Measurements from ENCODE around the gene AKAP8. TPM values are rescaled to one million over a fixed set of nuclear protein-coding genes. Genes with fewer than 3 reads are reported as not detected.
A peak's percentile ranks its signal among the peaks of the same experiment; 100 is the strongest.

Gene AKAP8
- total RNA-seq (2021; ENCODE audit: unreplicated experiment) (50.8 TPM), Bru-seq, nascent RNA (percentile 82 among the genes with signal in this experiment), BruChase-seq, experiment 1, labeled RNA remaining after a 2-hour chase (percentile 88 among the genes with signal in this experiment), BruChase-seq, experiment 2, labeled RNA remaining after a 6-hour chase (percentile 84 among the genes with signal in this experiment)
- 38.6 TPM for polyA plus RNA-seq (2012; ENCODE audit: insufficient read length)
- long read RNA-seq, transcript AKAP8-201 (14 exons, 3,670 nt), result major isoform, 46 of 124 reads
- long read RNA-seq, partial matches to known transcripts, result 54 of 124 reads
- long read RNA-seq, other reads (novel, unspliced or antisense), result 22 of 124 reads

DNA sequence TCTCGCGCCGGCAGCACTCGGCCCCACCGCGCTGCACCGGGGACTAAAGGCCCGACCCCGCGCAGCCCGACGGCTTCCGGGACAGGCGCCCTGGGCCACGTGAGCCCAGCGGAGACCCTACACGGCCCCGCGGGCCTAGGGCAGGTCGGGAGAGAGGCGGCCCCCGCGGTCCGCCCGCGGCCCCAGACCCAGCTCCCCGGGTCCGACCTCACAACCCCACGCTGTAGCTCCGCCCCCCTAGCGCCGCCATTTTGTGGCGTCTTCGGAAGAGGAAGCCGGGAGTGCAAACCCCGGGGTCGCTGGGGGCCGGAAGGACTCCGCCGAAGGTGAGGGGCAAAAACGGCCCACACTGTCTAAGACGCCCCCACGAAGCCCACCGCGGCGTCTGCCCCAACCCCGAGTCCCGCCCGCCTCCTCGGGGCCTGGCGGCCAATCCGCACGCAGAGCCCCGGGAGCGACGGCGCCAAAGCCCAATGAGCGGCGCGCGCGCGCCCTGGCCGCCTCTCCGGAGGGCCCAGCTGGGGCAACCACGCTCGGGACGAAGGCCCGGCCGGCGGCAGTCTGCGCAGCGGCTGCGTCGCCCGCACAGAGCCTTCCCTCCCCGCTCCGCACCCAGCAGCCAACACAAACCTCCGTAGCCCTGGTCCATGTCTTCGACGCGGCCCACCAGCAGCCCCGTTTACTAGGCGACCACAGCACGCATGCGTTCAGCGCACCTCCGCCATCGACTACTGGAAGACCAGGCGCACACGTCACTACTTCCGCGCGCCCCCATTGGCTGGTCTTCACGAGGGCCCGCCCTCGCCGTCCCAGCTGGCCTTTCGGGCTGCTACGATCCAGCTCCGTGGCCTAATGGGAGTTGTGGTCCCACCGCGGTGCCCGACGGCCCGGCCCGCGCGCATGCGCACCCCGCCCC is at the start of gene AKAP8:
AKAP8 (minus strand) TSS at position 705 of the 916 bp plus-strand sequence; CDS start at position 649, 56 bp downstream.
- ChIA-PET CTCF (interaction anchor here (0.6 to 0.7 kb wide), 2 partner anchors 99 to 171 kb away, joined by 3 to 5 read pairs; no protein-coding TSS in a partner anchor), POLR2A (interaction anchor here (0.6 to 1.2 kb wide), 3 partner anchors 40 to 1174 kb away, joined by 3 to 7 read pairs (median 4); partner anchors contain the start of gene AKAP8L)
- Histone ChIP-seq H3K27ac (ENCODE audit: low read length) (peak within 1 kb of the TSS; percentile 94), H3K4me3 (ENCODE audit: low read depth in 2 of 2, low read length in 2 of 2) (peak within 1 kb of the TSS; percentile 83 to 96), H3K36me3 (ENCODE audit: control insufficient read depth, insufficient read depth, low read length) (no peaks in the 10 kb centered on the region; the same call in 1 of the 2 replicates), H3K9me3 (ENCODE audit: control insufficient read depth, insufficient read depth, low read depth, low read length) (no peaks in the 10 kb centered on the region), H3K4me1 (ENCODE audit: control insufficient read depth, insufficient read depth, low read length) (peaks cover 19% of the 10 kb centered on the region), H3K27me3 (ENCODE audit: control insufficient read depth, insufficient read depth, low read length) (no peaks in the 10 kb centered on the region)
- intact Hi-C loops (cut with micrococcal nuclease; ENCODE audit: unreplicated experiment) (no loop called here), in situ Hi-C loops (cut with HindIII; ENCODE audit: low pct_unique_long_range_greater_than_20kb, low sequenced_read_pairs) (no loop called here)
- TF ChIP-seq, protein P1, sequence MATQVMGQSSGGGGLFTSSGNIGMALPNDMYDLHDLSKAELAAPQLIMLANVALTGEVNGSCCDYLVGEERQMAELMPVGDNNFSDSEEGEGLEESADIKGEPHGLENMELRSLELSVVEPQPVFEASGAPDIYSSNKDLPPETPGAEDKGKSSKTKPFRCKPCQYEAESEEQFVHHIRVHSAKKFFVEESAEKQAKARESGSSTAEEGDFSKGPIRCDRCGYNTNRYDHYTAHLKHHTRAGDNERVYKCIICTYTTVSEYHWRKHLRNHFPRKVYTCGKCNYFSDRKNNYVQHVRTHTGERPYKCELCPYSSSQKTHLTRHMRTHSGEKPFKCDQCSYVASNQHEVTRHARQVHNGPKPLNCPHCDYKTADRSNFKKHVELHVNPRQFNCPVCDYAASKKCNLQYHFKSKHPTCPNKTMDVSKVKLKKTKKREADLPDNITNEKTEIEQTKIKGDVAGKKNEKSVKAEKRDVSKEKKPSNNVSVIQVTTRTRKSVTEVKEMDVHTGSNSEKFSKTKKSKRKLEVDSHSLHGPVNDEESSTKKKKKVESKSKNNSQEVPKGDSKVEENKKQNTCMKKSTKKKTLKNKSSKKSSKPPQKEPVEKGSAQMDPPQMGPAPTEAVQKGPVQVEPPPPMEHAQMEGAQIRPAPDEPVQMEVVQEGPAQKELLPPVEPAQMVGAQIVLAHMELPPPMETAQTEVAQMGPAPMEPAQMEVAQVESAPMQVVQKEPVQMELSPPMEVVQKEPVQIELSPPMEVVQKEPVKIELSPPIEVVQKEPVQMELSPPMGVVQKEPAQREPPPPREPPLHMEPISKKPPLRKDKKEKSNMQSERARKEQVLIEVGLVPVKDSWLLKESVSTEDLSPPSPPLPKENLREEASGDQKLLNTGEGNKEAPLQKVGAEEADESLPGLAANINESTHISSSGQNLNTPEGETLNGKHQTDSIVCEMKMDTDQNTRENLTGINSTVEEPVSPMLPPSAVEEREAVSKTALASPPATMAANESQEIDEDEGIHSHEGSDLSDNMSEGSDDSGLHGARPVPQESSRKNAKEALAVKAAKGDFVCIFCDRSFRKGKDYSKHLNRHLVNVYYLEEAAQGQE (IDR thresholded peaks at IDR 0.05; ENCODE audit: insufficient read depth in 1 of 2, low read depth in 2 of 2, low read length in 1 of 2), result no peak
- peak; percentile 93 for TF ChIP-seq POLR2AphosphoS5 (IDR thresholded peaks at IDR 0.05; ENCODE audit: low read depth, low read length)
- no peak for TF ChIP-seq TCF7L2 (IDR thresholded peaks at IDR 0.05; ENCODE audit: low read depth, low read length)
- peak; percentile 39; the same call in 1 of the 2 replicates for TF ChIP-seq SIN3A (IDR thresholded peaks at IDR 0.05; ENCODE audit: borderline replicate concordance, insufficient read depth, low read depth, low read length)
- TF ChIP-seq, protein P2, sequence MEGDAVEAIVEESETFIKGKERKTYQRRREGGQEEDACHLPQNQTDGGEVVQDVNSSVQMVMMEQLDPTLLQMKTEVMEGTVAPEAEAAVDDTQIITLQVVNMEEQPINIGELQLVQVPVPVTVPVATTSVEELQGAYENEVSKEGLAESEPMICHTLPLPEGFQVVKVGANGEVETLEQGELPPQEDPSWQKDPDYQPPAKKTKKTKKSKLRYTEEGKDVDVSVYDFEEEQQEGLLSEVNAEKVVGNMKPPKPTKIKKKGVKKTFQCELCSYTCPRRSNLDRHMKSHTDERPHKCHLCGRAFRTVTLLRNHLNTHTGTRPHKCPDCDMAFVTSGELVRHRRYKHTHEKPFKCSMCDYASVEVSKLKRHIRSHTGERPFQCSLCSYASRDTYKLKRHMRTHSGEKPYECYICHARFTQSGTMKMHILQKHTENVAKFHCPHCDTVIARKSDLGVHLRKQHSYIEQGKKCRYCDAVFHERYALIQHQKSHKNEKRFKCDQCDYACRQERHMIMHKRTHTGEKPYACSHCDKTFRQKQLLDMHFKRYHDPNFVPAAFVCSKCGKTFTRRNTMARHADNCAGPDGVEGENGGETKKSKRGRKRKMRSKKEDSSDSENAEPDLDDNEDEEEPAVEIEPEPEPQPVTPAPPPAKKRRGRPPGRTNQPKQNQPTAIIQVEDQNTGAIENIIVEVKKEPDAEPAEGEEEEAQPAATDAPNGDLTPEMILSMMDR (IDR thresholded peaks at IDR 0.05), result no peak
- DNase-seq (ENCODE audit: low read depth, low spot score), result peak; percentile 78
- BruUV-seq (replicated peaks), result no TSS peak
- peak; percentile 94 for ATAC-seq

DNA sequence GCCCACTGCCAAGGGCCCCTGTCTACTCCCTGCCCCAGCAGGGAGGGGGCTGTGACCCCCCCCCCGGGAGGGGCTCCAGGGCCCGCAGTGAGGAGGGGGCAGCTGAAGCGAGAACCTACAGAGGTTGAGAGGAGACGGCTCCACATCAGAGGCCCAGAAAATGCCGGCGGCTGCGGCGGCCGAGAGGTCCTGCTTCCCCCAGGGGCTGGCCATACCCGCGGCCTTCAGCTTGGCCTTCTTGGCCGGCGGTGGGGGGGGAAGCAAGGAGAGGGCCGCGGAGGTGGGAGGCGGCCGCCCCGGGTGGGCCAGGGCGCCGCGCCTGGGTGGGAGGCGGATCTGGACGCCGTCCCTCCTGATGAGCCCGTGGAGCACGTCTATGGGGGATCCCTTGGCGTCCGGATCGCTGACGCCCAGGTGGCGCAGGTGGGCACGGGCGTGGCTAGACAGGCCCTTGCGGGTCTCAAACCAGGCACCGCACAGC is 48.4 kb upstream of the AKAP8 start:
- Histone ChIP-seq H3K4me1 (ENCODE audit: control insufficient read depth, insufficient read depth, low read length) (peaks cover 10% of the 10 kb centered on the region; the same call in 1 of the 2 replicates), H3K36me3 (ENCODE audit: control insufficient read depth, insufficient read depth, low read length) (peaks cover 5% of the 10 kb centered on the region; the same call in 1 of the 2 replicates), H3K27ac (ENCODE audit: low read length) (no peak overlapping the region), H3K4me3 (ENCODE audit: low read depth in 2 of 2, low read length in 2 of 2) (no peak overlapping the region), H3K9me3 (ENCODE audit: control insufficient read depth, insufficient read depth, low read depth, low read length) (no peaks in the 10 kb centered on the region), H3K27me3 (ENCODE audit: control insufficient read depth, insufficient read depth, low read length) (no peaks in the 10 kb centered on the region)
- intact Hi-C loops (cut with micrococcal nuclease; ENCODE audit: unreplicated experiment) (no loop called here), in situ Hi-C loops (cut with HindIII; ENCODE audit: low pct_unique_long_range_greater_than_20kb, low sequenced_read_pairs) (no loop called here)
- BruUV-seq (replicated peaks), result no TSS peak
- TF ChIP-seq, protein P2 (IDR thresholded peaks at IDR 0.05), result no peak
- TF ChIP-seq POLR2AphosphoS5 (IDR thresholded peaks at IDR 0.05; ENCODE audit: low read depth, low read length) (no peak), SIN3A (IDR thresholded peaks at IDR 0.05; ENCODE audit: borderline replicate concordance, insufficient read depth, low read depth, low read length) (no peak), TCF7L2 (IDR thresholded peaks at IDR 0.05; ENCODE audit: low read depth, low read length) (no peak)
- TF ChIP-seq, protein P1 (IDR thresholded peaks at IDR 0.05; ENCODE audit: insufficient read depth in 1 of 2, low read depth in 2 of 2, low read length in 1 of 2), result no peak
- CTCF ChIA-PET, result no interaction called here
- no peak for ATAC-seq
- DNase-seq (ENCODE audit: low read depth, low spot score), result no peak
- POLR2A ChIA-PET, result interaction anchor here (0.8 kb wide), 1 partner anchor 194 kb away, joined by 6 read pairs; no protein-coding TSS in a partner anchor
